Hematopoietic multipotent progenitor cell treated with erythropoietin and hydrocortisone succinate and interleukin-3 and kit ligand, for 6 days (in vitro differentiated cells): ENCODE measurements around the gene C1orf50.
"Not testable (repeated sequence)": the region's sequence is repeated elsewhere in the genome, so short reads cannot be mapped to it uniquely, and the experiment has no call there.

ENCODE experiments used
- DNase-seq: peaks from one replicate; pipeline ENCODE4 v3.0.0-alpha.2; 2015

C1orf50 gene

DNA sequence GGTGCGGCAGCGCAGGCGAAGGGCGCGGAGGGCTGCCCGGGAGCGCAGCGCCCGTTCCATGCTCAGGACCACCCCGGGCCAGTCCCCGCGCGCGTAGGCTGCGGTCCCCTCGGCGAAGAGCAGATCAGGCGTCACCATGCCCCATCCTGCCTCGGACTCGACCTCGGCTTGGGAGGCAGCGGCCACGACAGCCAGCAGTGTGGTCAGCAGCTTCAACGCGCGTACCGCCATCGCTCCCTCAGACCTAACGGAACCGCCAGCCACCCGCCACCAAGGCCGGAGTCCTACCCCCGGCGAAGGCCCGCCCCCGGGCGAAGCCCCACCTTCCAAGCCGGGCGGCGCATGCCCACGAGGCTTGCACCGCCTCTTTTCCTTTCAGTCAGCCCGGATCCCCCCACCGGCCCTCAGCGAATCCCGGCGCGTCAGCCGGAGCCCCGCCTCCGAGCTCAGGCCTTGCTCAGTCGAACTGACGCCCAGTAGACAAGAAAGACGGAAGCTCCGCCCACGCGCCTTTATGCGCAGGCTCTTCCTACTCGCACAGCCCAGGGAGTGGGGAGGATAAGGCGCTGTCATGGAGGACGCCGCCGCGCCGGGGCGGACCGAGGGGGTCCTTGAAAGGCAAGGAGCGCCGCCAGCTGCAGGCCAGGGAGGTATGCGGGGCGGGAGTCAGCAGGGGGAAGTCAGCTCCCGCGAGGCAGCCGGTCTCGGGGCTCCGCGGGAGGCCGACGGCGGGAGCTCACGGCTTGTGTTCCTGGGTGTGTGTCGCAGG, at the start of gene C1orf50, which contains the start of gene P3H1:
C1orf50 (plus strand) TSS at position 509 of the 769 bp plus-strand sequence; CDS start at position 572, 63 bp downstream.
P3H1 (minus strand) TSS at position 288 of the 769 bp plus-strand sequence; CDS start at position 231, 57 bp downstream.
- DNase-seq = peak; percentile 100

DNA sequence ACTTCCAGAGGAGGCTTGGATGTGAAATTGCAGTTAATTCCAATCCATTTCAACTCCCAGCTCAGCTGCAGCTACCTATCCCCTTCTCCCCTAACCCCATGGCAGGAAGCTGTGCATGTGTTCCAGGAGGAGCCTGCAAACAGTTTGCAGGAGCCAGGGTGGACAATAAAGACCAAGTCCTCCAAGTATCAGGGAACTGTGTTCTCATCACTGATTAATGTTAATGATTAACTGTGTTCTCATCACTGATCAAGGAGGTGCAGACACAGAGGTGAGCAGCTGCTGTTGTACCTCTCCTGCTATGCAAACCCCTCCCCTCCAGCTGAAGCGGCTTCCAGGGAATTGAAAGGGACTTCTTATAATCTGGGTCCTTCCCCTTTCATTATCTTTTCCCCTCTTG, 46.2 kb upstream of the C1orf50 start:
- no peak for DNase-seq

DNA sequence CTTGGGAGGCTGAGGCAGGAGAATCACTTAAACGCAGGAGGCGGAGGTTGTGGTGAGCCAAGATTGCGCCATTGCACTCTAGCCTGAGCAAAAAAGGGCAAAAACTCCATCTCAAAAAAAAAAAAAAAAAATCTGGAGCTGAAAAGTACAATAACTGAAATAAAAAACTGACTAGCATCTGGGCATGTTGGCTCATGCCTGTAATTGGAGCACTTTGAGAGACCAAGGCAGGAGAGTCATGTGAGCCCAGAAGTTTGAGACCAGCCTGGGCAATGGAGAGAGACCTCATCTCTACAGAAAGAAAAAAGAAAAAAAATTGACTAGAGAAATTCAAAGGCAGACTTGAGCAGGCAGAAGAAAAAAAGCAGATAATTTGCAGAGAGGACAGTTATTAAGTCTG, 45.1 kb upstream of the C1orf50 start:
- no peak for DNase-seq

- not testable (repeated sequence) for DNase-seq
These were observed 44.6 kb upstream of the C1orf50 start for GRCh38 chr1:42722403-42722802.

DNA sequence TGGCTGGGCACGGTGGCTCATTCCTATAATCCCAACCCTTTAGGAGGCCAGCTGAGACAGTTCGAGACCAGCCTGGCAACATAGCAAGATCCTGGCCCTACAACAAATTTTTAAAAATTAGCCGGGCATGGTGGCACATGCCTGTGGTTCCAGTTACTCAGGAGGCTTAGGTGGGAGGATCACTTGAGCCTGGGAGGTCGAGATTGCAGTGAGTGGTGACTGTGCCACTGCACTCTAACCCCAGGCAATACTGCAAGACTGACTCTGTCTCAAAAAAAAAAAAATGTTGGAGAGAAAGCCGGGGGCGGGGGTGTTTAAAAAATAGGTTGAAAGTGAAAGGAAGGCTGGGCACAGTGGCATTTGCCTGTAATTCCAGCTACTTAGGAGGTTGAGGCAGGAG, 43.5 kb upstream of the C1orf50 start:
- no peak for DNase-seq

DNA sequence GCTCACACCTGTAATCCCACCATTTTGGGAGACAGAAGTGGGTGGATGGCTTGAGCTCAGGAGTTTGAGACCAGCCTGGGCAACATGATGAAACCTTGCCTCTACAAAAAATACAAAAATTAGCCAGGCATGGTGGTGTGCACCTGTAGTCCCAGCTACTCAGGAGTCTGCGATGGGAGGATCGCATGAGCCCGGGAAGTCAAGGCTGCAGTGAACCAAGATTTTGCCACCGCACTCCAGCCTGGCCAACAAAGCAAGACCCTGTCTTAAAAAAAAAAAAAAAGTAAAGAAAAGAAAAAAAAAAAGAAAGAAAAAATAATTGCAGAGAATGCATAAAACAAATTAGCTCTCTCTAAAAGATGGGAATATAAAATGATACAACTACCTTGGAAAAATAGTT, 41.2 kb upstream of the C1orf50 start:
- not testable (repeated sequence) for DNase-seq

DNA sequence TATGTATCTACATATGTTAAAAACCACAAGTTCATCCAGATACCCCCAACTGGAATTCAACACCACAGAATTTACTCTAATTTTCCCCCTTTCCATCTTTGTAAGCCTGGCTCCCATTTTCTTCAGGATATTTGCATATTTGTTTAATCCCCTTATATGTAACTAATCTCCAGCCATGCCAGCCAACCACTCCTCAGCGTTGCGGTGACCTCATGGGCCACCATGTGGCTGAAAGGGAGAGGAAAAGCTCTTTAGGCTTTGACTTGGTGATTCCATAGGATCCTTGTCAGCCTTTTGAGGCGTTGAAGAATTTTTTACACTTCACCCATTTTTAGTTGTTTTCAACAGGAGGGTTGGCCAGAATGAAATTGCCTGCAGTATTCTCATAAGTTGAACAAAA, 37.0 kb upstream of the C1orf50 start:
- DNase-seq = no peak

GRCh38 chr1:42730988-42731387, 36.1 kb upstream of the C1orf50 start:
- DNase-seq = peak; percentile 43

- DNase-seq = no peak
These were observed 35.5 kb upstream of the C1orf50 start for GRCh38 chr1:42731585-42731984.

GRCh38 chr1:42732126-42732680, 34.8 kb upstream of the C1orf50 start:
- no peak for DNase-seq

DNA sequence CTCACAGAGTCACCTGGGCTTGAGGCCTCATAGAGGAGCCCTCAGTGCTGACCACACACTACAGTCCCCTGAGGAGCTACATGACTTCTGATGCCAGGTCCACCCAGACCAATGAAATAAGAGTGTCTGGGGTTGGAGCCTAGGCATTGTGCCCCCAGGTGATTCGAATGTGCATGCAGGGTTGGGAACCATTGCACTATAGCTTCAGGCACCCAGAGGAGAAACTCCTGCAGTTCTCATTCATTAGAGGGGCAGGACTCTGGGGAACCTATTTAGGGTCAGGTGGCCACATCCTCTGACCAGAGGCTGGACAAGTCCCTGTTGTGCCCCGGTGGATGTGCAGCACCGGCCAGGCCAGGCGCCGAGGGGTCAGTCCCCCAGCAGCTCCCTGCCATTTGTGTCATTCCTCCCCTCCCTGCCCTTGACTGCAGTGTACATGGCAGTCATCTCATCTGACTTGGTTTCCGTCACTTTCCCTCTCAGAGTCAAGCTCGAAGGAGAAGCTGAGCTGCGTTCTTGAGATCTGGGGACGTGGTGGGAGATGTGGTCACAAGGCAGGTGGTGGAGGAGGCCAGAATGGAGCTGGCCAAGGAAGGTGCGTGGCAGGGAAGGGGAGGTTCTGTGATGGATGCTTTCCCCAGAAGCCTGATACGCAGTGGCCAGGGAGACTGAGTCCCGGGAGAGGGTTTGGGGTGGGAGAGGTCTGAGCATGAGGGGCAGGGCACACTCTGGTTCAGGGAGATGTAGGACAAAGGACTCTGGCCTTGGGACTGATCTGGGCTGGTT, 33.4 kb upstream of the C1orf50 start:
- DNase-seq = no peak

DNA sequence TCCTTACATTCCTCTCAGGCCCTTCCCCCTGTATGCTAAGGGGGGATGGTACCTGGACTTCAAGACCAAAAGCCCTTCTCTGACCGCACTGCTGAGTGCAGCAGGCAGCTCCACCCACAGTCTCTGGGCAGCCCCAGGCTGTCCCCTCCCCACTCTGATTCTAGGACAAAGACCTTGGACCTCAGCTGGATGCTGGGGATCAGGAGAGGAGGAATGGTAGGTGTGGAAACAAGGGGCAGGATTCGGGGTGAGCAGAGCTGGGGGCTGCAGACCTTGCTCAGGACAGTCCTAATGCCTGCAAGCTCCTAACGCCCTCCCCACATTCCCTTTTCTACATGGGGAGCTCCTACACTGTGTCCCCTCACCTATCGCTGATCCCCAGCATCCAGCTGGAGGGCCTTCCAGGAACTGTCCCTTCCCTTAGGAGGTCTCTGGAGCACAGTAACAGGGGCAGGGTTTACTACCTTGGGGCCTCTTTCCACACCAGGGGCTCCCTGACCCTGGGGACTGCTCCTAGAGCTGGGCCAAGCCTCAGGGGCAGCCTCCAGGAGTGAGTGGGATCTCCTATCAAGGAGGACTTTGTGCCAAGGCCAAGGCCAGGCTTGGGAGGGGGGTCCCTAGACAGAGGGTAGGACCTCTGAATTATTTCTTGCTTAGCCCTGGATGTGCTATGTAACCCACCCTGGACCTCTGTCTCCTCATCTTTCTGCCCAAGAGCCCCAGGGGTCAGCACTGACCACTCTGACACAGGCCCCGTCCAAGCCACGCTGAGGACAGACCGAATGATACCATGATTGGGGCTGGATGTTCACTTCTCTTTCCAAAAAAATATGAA, 32.6 kb upstream of the C1orf50 start:
- DNase-seq = no peak

DNA sequence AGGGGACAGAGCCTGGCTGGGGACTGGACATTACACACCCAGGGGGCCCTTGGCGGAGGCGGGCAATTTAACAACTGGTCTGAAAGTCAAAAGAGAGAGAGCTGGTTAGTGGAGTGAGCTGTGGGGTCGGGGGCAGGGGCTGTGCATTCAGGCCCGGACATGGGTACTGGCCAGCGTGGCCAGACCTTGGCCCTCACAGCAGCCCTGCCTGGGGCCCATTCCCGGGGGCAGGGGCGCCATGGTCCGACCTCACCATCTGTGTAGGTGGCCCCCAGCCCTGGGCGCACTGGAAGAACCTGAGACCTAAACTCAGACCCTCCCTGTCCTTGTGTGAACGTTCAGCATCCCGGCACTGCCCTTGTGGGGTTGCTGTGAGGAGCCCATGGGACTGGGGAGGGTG, 32.0 kb upstream of the C1orf50 start:
- DNase-seq = no peak

DNA sequence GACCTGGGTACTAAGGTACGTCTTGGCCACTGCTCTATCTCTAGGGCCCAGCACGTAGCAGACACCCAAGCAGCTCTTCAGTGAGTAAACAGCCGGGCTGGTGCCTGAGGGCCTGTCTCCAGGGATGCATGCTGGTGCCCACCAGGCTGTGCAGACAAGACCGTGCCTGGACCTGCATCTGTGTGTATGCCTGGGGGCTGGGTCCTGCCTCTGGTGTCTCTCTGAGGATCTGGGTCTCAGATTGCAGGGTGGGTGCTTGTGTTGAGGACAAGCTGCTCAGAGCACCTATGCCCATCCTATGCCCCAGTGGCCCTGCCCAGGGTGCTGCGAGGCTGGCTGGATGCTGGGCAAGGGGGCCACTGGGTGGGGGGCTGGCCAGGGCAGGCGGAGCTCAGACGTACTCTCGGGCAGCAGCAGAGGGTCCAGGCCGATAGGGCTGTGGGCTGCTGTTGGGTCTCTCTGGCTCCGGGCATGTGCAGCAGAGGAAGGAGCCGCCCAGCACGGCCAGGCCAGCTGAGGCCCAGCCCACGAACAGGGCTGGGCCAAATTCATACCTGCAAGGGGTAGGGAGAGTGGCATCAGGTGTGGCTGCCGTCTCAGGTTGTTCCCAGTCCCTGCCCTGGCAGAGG, 31.5 kb upstream of the C1orf50 start:
- DNase-seq = no peak

GRCh38 chr1:42736152-42736551, 30.9 kb upstream of the C1orf50 start:
- peak; percentile 67 for DNase-seq

- no peak for DNase-seq
These were observed 30.4 kb upstream of the C1orf50 start for GRCh38 chr1:42736571-42737200.

DNA sequence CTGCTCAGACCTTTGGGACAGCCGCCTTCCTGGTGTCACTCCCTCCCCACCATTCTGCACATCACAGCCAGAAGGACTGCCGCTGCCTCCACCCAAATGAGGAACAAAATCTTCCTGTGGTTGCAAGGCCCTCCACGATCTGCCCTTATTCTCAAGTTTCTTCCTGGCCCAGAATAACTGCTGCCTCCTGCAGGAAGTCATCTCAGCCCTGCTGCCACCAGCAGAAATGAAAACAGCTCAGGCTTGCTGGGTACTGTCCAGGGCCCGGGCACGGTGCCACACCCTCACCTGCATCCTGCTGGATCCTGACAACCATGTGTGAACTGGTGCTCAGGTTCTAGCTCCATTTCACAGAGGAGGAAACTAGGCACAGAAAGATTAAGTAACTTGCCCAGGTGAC, 29.8 kb upstream of the C1orf50 start:
- DNase-seq = peak; percentile 53

DNA sequence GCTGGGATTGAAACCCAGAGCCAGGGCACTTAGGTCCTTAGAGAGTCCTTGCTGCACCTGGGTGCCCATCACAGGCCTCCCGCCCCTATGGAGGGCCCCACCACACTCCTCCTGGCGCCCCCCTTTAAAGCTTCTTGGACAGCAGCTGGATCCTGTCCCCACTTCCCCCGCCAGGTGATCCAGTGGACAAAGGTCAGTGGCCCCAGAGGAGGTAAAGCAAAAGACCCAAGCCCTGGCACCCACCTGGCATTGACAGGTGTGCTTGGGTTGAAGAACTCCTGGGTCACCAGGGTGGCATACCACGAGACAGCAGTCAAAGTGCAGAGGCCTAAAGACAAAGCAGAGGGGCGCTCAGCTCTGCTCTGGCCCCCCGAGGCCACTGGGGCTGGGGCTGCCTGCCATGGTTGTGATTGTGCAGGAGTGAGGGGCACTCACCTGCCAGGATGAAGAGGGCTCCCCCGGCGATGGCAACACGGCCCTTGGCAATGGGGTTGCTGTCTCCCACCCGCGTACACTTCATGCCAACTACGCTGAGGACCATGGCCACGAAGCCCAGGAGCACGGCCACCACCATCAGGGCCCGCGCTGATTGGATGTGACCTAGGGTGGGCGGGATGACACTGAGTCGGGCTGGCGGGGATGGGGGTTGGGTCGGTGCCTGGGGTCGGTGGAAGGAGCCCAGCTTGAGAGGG, 28.9 kb upstream of the C1orf50 start:
- no peak for DNase-seq

- no peak for DNase-seq
These were observed 28.3 kb upstream of the C1orf50 start for GRCh38 chr1:42738678-42739226.

- no peak for DNase-seq
These were observed 27.0 kb upstream of the C1orf50 start, which contains the start of gene CLDN19 for GRCh38 chr1:42739753-42740700. CLDN19 (minus strand) TSS chr1:42740236; CDS start chr1:42740063, 173 bp downstream.
